Measurements from ENCODE around the gene SLC28A2.

DNA sequence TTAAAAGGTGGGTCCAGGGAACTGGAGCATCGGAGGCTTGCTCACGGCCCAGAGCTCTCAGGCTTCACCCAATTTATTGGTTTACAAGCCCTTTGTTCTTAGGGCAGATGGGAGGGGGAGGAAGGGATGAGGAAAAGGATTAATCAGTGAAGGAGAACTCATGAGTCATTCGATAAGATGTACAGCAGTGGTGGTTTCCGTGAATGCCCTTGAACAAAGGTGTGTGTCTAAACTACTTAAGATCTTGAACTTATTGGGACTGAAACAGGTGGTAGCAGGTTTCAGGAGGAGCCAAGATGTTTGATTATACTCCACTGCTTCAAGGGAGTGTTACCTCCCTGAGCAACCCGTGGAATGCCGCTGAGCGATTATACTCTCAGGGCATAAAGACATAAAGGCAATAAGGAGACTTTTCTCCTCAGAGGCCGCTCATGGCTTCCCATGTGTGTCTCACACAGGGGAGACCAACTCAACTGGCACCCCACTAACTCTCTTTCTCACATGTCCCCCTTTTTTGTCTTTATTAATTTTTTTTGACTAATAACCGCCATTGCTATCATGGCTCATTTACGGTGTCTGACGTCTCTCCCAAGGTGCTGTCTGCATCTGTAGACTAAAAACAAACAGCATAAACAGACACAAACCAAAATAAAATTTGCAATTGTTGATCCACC, 17.3 kb upstream of the SLC28A2 start:
- no peak for TF ChIP-seq POLR2A (IDR thresholded peaks at IDR 0.05)
- TF ChIP-seq, protein P1, sequence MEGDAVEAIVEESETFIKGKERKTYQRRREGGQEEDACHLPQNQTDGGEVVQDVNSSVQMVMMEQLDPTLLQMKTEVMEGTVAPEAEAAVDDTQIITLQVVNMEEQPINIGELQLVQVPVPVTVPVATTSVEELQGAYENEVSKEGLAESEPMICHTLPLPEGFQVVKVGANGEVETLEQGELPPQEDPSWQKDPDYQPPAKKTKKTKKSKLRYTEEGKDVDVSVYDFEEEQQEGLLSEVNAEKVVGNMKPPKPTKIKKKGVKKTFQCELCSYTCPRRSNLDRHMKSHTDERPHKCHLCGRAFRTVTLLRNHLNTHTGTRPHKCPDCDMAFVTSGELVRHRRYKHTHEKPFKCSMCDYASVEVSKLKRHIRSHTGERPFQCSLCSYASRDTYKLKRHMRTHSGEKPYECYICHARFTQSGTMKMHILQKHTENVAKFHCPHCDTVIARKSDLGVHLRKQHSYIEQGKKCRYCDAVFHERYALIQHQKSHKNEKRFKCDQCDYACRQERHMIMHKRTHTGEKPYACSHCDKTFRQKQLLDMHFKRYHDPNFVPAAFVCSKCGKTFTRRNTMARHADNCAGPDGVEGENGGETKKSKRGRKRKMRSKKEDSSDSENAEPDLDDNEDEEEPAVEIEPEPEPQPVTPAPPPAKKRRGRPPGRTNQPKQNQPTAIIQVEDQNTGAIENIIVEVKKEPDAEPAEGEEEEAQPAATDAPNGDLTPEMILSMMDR (IDR thresholded peaks at IDR 0.05): no peak
- TF ChIP-seq EP300 (IDR thresholded peaks at IDR 0.05): no peak

All from stomach (tissue), 4 donors.